GM19463 (cell line): ENCODE measurements around the gene GFM2.
"Not testable (repeated sequence)": the region's sequence is repeated elsewhere in the genome, so short reads cannot be mapped to it uniquely, and the experiment has no call there.

Source experiments
- ATAC-seq: cut with Tn5 transposase; IDR thresholded peaks from one replicate; pipeline ENCODE4 v1.9.1; 2021; ENCODE audit warnings: mild to moderate bottlenecking, moderate library complexity; ENCODE audit not compliant: unreplicated experiment

The GFM2 gene, protein sequence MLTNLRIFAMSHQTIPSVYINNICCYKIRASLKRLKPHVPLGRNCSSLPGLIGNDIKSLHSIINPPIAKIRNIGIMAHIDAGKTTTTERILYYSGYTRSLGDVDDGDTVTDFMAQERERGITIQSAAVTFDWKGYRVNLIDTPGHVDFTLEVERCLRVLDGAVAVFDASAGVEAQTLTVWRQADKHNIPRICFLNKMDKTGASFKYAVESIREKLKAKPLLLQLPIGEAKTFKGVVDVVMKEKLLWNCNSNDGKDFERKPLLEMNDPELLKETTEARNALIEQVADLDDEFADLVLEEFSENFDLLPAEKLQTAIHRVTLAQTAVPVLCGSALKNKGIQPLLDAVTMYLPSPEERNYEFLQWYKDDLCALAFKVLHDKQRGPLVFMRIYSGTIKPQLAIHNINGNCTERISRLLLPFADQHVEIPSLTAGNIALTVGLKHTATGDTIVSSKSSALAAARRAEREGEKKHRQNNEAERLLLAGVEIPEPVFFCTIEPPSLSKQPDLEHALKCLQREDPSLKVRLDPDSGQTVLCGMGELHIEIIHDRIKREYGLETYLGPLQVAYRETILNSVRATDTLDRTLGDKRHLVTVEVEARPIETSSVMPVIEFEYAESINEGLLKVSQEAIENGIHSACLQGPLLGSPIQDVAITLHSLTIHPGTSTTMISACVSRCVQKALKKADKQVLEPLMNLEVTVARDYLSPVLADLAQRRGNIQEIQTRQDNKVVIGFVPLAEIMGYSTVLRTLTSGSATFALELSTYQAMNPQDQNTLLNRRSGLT

GRCh38 chr5:74766849-74767578, at the start of gene GFM2, which contains the start of gene NSA2:
TSS of gene GFM2 (minus strand) at chr5:74767117. CDS start at chr5:74763742, 3,375 bp downstream.
TSS of gene NSA2 (plus strand) at chr5:74767249. CDS start at chr5:74767361, 112 bp downstream.
- ATAC-seq: peak; percentile 84

- ATAC-seq: no peak
These were observed 44.0 kb upstream of the GFM2 start for GRCh38 chr5:74810915-74811314.

- ATAC-seq: no peak
These were observed 35.0 kb upstream of the GFM2 start for GRCh38 chr5:74801941-74802340.

GRCh38 chr5:74801197-74801596, 34.3 kb upstream of the GFM2 start:
- ATAC-seq: no peak

DNA sequence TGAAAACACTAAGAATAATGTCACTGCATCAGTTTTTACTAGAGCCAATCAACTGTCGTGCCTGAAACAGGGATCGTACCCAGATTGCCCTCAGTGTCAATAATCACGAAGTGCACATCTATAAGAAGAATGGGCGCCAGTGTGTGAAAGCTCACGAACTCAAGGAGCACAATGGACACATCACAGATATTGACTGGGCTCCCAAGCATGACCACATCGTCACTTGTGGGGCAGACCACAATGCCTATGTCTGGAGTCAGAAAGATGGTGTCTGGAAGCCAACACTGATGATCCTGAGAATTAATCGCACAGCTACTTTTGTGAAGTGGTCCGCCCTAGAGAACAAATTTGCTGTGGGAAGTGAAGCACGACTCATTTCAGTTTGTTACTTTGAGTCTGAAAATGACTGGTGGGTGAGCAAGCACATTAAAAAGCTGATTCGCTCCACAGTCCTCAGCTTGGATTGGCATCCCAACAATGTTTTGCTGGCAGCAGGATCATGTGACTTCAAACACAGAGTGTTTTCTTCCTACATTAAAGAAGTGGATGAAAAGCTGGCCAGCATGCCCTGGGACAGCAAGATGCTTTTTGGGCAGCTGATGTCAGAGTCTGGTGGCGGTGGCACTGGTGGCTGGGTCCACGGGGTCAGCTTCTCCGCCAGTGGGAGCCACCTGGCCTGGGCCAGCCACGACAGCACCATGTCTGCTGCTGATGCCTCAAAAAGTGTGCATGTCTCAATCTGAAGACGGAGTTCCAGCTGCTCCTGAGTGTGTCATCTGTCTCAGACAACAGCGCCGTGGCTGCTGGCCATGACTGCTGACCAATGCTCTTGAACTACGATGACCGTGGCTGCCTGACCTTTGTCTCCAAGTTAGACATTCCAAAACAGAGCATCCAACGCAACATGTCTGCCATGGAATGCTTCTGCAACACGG, 32.3 kb upstream of the GFM2 start:
- ATAC-seq: no peak

DNA sequence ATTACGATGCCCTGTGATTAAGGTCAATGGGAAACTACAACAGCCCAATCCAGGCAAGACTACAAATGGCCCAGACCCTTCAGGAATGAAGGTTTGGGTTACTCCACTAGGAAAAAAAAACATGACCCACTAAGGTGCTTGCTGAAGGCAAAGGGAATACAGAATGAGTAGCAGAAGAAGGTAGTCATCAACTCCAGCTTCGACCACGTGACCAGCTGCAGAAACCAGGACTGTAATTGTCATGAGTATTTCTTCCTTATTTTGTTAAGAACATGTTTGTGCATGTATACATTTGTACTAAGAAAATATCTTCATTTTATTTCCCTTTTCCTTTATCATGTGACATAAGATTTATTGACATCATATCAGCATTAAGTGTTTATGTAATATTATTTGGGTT, 24.8 kb upstream of the GFM2 start:
- not testable (repeated sequence) for ATAC-seq

DNA sequence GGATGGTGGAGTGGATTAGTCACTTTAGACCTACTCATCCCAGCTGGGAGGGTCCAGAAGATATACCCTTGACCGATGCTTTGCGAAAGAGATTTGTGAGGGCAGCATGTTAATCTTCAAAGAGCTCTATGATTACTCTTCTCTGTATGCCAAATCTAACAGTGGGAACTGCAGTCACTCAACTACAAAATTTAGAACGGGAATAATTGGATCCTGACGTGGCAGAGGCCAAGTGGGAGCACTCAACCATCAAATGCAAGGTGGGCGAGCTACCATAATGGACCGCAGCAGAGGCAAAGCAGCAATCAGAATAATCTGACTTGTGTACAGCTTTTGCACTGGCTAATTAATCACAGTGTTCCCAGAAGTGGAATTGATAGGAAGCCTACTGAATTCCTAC, 20.5 kb upstream of the GFM2 start:
- ATAC-seq: no peak

DNA sequence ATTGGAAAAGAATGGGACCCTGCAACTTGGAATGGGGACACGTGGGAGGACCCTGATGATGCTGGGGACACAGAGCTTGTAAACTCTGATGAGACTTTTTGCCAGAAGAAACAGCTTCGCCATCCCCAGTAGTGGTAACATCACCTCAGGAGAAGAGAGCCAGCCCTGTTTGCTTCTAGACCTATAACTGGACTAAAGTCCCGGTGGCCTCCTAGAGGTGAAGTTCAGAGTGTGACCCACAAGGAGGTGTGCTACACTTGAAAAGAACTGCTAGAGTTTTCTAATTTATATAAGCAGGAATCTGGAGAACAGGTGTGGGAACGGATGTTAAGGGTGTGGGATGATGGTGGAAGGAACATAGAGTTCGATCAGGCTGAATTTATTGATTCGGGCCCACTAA, 19.9 kb upstream of the GFM2 start:
- ATAC-seq: no peak

- ATAC-seq: no peak
These were observed 11.7 kb upstream of the GFM2 start for GRCh38 chr5:74778609-74779008.

- no peak for ATAC-seq
These were observed 5.4 kb upstream of the GFM2 start for GRCh38 chr5:74772359-74772758.

- ATAC-seq: peak; percentile 15
These were observed 629 bp upstream of the GFM2 start for GRCh38 chr5:74767579-74767913.

DNA sequence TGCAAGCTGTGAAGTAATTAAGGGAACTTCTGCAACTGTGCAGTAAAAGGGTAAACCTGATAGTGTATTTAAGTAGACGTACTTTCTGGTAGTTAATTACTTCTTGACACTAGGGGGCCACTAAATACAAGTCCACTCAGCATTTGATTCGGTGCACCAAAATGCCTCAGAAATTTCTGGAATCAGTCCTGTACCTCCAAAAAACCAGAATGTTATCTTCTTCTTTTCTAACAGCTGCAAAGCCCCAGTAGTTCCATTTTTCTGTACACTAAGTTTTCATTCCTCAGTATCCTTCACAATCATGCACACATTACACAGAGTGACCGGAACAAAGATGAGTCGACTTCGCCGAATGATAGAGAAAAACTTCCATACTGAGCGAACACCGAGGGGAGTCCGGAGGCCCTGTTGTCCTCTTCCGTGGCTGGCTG, 484 bp downstream of the GFM2 start:
- peak; percentile 36 for ATAC-seq

DNA sequence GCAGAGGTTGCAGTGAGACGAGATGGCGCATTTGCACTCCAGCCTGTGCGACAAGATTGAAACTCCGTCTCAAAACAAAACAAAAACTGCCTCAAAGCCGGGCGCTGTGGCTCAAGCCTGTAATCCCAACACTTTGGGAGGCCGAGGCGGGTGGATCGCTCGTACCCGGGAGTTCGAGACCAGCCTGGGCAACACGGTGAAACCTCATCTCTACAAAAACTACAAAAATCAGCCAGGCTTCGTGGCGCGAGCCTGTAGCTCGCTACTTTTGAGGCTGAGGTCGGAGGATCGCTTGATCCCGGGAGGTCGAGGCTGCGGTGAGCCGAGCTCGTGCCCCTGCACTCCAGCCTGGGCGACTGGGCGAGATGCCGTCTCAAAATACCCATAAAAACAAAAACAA, 988 bp downstream of the GFM2 start:
- no peak for ATAC-seq

- ATAC-seq: no peak
These were observed 1.7 kb downstream of the GFM2 start for GRCh38 chr5:74765201-74765600.

DNA sequence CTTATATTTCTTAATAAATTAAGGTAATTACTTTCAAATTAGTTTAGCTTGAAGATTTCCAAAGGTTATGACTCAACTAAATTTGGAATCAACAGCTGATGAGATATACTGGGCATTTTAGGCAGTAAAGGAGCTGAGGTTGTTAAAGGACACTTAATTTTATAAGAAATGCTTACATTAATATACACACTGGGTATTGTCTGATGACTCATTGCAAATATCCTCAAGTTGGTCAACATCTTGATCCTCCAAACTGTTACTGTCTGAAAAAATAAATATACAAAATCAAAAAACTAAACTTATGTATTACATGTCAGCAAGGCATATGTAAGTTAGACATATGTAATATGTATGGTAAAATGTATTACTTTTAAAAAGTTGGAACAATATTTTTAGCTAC, 3.4 kb downstream of the GFM2 start:
- ATAC-seq: no peak

DNA sequence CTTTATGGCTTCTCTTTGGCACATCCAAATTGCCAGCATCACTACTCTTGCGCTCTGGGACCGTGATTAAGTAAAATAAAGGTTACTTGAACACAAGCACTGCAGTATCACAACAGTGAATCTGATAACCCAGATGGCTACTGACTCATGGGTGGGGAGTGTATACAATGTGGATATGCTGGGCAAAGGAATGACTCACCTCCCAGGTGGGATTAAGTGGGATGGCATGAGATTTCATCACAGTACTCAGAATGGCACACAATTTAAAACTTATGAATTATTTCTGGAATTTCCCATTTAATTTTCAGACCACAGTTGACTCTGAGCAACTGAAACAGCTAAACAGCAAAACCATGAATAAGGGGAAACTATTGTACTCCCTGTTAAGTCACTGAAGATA, 4.3 kb downstream of the GFM2 start:
- ATAC-seq: no peak

DNA sequence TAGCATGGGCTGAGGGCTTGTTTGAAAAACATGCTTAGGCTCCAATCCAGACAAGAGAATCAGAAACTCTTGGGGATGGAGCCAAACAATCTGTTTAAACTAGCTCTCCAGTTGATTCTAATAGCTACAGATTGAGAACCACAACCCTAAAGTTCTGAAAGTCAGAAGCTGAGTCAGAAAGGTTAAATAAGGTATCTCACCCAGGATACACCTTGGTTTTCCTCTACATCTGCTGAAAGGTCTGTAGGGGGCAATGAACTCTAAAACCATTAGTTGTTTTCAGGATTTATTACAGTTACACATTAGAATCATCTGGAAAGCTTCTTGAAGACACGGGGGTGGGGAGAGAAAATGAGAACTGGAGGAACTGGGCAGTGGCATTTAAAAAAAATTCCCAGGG, 5.7 kb downstream of the GFM2 start:
- no peak for ATAC-seq

- not testable (repeated sequence) for ATAC-seq
These were observed 18.2 kb downstream of the GFM2 start for GRCh38 chr5:74748742-74749141.

DNA sequence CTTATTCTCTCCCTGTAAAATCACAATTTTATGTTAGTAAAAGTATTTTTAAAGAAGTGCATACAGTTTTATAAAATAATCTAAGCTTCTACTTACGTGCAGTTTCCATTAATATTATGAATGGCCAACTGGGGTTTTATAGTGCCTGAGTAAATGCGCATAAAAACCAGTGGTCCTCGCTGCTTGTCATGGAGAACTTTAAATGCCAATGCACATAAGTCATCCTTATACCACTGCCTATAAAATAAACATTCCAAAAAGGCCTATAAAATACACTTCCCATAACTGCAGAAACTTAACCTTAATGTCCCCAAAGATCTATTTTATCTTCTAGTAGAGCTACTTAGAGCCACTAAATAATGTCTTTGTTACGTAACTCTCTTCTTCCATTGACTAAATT, 28.5 kb downstream of the GFM2 start:
- ATAC-seq: no peak

DNA sequence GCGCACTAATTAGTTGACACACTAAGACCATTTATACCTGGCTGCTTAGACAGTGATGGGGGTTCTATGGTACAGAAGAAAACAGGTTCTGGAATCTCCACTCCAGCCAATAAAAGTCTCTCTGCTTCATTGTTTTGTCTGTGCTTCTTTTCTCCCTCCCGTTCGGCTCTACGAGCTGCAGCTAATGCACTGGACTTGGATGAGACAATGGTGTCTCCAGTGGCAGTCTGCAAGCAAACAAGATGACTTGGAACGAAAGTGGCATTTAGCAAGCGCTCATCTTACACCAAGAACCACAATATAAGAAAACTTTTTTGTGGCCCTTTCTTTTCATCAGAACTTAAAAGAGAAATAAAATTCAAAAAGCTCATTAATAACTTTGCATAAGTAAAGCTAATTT, 30.2 kb downstream of the GFM2 start:
- ATAC-seq: no peak
